SK-N-SH (cell line): ENCODE data around the gene CCDC18.

ENCODE experiments used
- CTCF ChIP-seq: fragments of 200-600 bp; sonication (generic); IDR thresholded peaks from 2 replicates; pipeline ENCODE4 v1.6.1; 2017; ENCODE audit warnings: antibody characterized with exemption, mild to moderate bottlenecking, moderate library complexity
- GABPA ChIP-seq: IDR thresholded peaks from 2 replicates; pipeline ENCODE4 v1.4.0; 2012; ENCODE audit warnings: low read depth, mild to moderate bottlenecking
- JUND ChIP-seq: IDR thresholded peaks from 2 replicates; pipeline ENCODE4 v1.4.0; 2012
- POLR2AphosphoS5 ChIP-seq: IDR thresholded peaks from 2 replicates; pipeline ENCODE4 v1.6.1; 2012; ENCODE audit warnings: low read depth, low read length
- SIN3A ChIP-seq: IDR thresholded peaks from 2 replicates; pipeline ENCODE4 v1.6.1; 2012; ENCODE audit warnings: low read depth, mild to moderate bottlenecking, low read length, moderate library complexity, borderline replicate concordance
- SMC3 ChIP-seq: IDR thresholded peaks from 2 replicates; pipeline ENCODE4 v1.6.1; 2012; ENCODE audit warnings: low read depth, low read length, improper control_type of control experiment
- TAF1 ChIP-seq: IDR thresholded peaks from 2 replicates; pipeline ENCODE4 v1.6.1; 2012; ENCODE audit warnings: low read depth, mild to moderate bottlenecking, low read length, moderate library complexity, borderline replicate concordance
- TCF12 ChIP-seq: IDR thresholded peaks from 2 replicates; pipeline ENCODE4 v1.4.0; 2012
- ZBTB33 ChIP-seq: IDR thresholded peaks from 2 replicates; pipeline ENCODE4 v1.4.0; 2012; ENCODE audit warnings: low read depth, borderline replicate concordance

DNA sequence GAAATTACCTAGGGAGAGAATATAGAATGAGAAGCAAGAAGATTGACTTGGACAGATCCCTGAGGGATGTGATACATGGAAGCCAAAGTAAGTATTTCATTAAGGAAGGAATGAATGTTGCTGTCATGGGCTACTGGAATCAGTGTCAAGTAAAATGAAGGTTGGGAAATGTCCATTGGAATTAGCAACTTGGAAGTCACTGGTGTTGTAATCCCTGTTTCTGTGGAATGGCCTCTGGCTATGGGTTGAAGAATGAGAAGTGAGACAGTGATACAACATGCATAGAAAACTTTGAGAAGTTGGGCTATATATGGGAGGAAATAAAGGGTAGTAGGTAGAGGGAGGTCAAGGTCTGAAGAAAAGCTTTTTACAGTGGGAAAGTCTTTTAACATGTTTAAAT lies 54.7 kb downstream of the CCDC18 start:
- TF ChIP-seq JUND (no peak), SIN3A (no peak), TAF1 (no peak), CTCF (no peak), TCF12 (no peak), SMC3 (no peak), POLR2AphosphoS5 (no peak), GABPA (no peak), ZBTB33 (no peak)
